ENCODE data around the gene FAM47B.

Gene FAM47B

DNA sequence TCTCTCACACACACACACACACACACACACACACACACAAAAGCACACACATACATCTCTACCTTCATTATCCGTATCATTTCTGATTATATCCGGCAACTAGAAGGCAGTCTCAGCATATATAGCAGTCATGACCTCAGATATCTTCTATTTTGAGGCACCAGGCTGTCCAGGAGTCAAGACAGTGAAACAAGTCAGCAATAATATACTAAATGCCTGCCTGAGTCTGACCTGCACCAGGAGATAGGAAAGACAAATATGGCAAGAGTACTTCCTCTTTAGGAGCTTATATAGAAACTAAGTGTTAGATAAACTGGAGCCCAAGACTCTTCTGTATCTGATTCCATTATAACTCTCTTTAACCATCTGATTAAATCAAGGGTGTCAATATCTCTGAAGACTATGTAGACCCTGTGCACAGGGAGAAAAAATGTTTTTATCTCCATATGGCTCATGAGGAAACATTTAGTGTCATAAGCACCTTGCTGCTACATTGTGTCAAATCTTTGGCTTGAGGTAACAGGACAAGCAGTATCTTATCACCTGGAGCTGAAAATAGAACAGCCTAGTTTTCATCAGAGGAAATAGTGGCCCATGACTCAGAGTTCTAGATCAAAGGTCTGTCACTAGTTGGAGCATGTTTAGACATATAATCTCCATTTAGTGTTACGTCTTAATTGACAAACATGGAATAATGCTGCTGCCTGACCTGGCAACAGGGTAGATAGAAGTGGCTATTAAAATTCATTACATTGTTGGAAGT is 27.0 kb upstream of the FAM47B start:
- no peak overlapping the region for H3K27ac ChIP-seq (ENCODE audit: extremely low read depth, low read depth, low read length)
- POLR2A ChIA-PET = no interaction called here
- no peak overlapping the region for H3K4me3 ChIP-seq (ENCODE audit: low read depth, low read length)
- H3K36me3 ChIP-seq (ENCODE audit: control insufficient read depth in 2 of 2, insufficient read depth in 1 of 2, low read length in 2 of 2) = no peaks in the 10 kb centered on the region
- no peaks in the 10 kb centered on the region for H3K4me1 ChIP-seq (ENCODE audit: control insufficient read depth, insufficient read depth, low read length)
- TF ChIP-seq, protein P1, sequence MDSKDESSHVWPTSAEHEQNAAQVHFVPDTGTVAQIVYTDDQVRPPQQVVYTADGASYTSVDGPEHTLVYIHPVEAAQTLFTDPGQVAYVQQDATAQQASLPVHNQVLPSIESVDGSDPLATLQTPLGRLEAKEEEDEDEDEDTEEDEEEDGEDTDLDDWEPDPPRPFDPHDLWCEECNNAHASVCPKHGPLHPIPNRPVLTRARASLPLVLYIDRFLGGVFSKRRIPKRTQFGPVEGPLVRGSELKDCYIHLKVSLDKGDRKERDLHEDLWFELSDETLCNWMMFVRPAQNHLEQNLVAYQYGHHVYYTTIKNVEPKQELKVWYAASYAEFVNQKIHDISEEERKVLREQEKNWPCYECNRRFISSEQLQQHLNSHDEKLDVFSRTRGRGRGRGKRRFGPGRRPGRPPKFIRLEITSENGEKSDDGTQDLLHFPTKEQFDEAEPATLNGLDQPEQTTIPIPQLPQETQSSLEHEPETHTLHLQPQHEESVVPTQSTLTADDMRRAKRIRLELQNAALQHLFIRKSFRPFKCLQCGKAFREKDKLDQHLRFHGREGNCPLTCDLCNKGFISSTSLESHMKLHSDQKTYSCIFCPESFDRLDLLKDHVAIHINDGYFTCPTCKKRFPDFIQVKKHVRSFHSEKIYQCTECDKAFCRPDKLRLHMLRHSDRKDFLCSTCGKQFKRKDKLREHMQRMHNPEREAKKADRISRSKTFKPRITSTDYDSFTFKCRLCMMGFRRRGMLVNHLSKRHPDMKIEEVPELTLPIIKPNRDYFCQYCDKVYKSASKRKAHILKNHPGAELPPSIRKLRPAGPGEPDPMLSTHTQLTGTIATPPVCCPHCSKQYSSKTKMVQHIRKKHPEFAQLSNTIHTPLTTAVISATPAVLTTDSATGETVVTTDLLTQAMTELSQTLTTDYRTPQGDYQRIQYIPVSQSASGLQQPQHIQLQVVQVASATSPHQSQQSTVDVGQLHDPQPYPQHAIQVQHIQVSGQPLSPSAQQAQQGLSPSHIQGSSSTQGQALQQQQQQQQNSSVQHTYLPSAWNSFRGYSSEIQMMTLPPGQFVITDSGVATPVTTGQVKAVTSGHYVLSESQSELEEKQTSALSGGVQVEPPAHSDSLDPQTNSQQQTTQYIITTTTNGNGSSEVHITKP (tag by site-specific recombination; IDR thresholded peaks at IDR 0.05) = no peak
- TF ChIP-seq ZNF24 (tag by site-specific recombination; IDR thresholded peaks at IDR 0.05) (no peak), EGR2 (tag by site-specific recombination; IDR thresholded peaks at IDR 0.05; ENCODE audit: low read depth) (no peak), MEIS1 (CRISPR knock-in tag; IDR thresholded peaks at IDR 0.05; ENCODE audit: borderline replicate concordance) (no peak), TCF7L2 (IDR thresholded peaks at IDR 0.05; ENCODE audit: borderline replicate concordance, low read depth, low read length) (no peak), ZBTB20 (tag by site-specific recombination; IDR thresholded peaks at IDR 0.05) (no peak), YY1 (tag by site-specific recombination; IDR thresholded peaks at IDR 0.05) (no peak), ZNF335 (tag by site-specific recombination; conservative IDR thresholded peaks at IDR 0.05) (no peak), ZNF768 (tag by site-specific recombination; IDR thresholded peaks at IDR 0.05) (no peak), HOXA7 (CRISPR knock-in tag; IDR thresholded peaks at IDR 0.05; ENCODE audit: borderline replicate concordance) (no peak)
- TF ChIP-seq, protein P2, sequence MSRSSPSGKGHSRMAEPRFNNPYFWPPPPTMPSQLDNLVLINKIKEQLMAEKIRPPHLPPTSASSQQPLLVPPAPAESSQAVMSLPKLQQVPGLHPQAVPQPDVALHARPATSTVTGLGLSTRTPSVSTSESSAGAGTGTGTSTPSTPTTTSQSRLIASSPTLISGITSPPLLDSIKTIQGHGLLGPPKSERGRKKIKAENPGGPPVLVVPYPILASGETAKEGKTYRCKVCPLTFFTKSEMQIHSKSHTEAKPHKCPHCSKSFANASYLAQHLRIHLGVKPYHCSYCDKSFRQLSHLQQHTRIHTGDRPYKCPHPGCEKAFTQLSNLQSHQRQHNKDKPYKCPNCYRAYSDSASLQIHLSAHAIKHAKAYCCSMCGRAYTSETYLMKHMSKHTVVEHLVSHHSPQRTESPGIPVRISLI (tag by site-specific recombination; IDR thresholded peaks at IDR 0.05) = no peak
- TF ChIP-seq, protein P3, sequence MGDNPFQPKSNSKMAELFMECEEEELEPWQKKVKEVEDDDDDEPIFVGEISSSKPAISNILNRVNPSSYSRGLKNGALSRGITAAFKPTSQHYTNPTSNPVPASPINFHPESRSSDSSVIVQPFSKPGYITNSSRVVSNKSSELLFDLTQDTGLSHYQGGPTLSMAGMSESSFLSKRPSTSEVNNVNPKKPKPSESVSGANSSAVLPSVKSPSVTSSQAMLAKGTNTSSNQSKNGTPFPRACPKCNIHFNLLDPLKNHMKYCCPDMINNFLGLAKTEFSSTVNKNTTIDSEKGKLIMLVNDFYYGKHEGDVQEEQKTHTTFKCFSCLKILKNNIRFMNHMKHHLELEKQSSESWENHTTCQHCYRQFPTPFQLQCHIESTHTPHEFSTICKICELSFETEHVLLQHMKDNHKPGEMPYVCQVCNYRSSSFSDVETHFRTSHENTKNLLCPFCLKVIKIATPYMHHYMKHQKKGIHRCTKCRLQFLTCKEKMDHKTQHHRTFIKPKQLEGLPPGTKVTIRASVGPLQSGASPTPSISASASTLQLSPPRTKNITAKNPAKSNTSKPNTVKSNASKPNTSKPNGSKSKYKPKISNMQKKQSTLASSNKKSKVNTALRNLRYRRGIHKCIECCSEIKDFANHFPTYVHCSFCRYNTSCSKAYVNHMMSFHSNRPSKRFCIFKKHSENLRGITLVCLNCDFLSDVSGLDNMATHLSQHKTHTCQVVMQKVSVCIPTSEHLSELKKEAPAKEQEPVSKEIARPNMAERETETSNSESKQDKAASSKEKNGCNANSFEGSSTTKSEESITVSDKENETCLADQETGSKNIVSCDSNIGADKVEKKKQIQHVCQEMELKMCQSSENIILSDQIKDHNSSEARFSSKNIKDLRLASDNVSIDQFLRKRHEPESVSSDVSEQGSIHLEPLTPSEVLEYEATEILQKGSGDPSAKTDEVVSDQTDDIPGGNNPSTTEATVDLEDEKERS (tag by site-specific recombination; IDR thresholded peaks at IDR 0.05) = no peak
- TF ChIP-seq, protein P4, sequence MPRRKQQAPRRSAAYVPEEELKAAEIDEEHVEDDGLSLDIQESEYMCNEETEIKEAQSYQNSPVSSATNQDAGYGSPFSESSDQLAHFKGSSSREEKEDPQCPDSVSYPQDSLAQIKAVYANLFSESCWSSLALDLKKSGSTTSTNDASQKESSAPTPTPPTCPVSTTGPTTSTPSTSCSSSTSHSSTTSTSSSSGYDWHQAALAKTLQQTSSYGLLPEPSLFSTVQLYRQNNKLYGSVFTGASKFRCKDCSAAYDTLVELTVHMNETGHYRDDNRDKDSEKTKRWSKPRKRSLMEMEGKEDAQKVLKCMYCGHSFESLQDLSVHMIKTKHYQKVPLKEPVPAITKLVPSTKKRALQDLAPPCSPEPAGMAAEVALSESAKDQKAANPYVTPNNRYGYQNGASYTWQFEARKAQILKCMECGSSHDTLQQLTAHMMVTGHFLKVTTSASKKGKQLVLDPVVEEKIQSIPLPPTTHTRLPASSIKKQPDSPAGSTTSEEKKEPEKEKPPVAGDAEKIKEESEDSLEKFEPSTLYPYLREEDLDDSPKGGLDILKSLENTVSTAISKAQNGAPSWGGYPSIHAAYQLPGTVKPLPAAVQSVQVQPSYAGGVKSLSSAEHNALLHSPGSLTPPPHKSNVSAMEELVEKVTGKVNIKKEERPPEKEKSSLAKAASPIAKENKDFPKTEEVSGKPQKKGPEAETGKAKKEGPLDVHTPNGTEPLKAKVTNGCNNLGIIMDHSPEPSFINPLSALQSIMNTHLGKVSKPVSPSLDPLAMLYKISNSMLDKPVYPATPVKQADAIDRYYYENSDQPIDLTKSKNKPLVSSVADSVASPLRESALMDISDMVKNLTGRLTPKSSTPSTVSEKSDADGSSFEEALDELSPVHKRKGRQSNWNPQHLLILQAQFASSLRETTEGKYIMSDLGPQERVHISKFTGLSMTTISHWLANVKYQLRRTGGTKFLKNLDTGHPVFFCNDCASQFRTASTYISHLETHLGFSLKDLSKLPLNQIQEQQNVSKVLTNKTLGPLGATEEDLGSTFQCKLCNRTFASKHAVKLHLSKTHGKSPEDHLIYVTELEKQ (tag by site-specific recombination; IDR thresholded peaks at IDR 0.05; ENCODE audit: borderline replicate concordance) = no peak
- TF ChIP-seq, protein P5, sequence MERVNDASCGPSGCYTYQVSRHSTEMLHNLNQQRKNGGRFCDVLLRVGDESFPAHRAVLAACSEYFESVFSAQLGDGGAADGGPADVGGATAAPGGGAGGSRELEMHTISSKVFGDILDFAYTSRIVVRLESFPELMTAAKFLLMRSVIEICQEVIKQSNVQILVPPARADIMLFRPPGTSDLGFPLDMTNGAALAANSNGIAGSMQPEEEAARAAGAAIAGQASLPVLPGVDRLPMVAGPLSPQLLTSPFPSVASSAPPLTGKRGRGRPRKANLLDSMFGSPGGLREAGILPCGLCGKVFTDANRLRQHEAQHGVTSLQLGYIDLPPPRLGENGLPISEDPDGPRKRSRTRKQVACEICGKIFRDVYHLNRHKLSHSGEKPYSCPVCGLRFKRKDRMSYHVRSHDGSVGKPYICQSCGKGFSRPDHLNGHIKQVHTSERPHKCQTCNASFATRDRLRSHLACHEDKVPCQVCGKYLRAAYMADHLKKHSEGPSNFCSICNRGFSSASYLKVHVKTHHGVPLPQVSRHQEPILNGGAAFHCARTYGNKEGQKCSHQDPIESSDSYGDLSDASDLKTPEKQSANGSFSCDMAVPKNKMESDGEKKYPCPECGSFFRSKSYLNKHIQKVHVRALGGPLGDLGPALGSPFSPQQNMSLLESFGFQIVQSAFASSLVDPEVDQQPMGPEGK (tag by site-specific recombination; IDR thresholded peaks at IDR 0.05) = no peak
- CTCF ChIA-PET = no interaction called here
- H3K9me3 ChIP-seq (ENCODE audit: control insufficient read depth, insufficient read depth, low read depth, low read length) = no peaks in the 10 kb centered on the region
